Panc1 (cell line): ENCODE measurements around the gene ASCL2. TPM values are rescaled to one million over a fixed set of nuclear protein-coding genes. Genes with fewer than 3 reads are reported as not detected.
A peak's percentile ranks its signal among the peaks of the same experiment; 100 is the strongest.

Experiments used
- ATAC-seq: fragments of 200-7000 bp; cut with Tn5 transposase; 2 replicates; pipeline ENCODE4 v1.9.1; 2020; ENCODE audit warnings: mild to moderate bottlenecking, moderate library complexity
- BruUV-seq: library from RNA; stranded (reverse); fragments of 400-500 nt; replicated peaks from 2 replicates; lab custom pipeline; 2021; lab: Mats Ljungman, UMichigan
- CTCF ChIA-PET: fragments of 300-600 bp; sonication (Branson Sonifier 250); formaldehyde crosslinking; loops from one replicate; lab custom pipeline; 2022; ENCODE audit warnings: antibody characterized with exemption; lab: Charles Lee
- POLR2A ChIA-PET: fragments of 300-600 bp; sonication (Branson Sonifier 250); formaldehyde crosslinking; loops from one replicate; lab custom pipeline; 2022; ENCODE audit warnings: antibody characterized with exemption; lab: Charles Lee
- DNase-seq: peaks from one replicate; pipeline ENCODE4 v3.0.0-alpha.2; 2010; ENCODE audit warnings: low read depth, low spot score
- H3K27ac ChIP-seq: 2 replicates; pipeline ENCODE4 v1.5.1; 2011; ENCODE audit warnings: mild to moderate bottlenecking, low read length, inconsistent platforms
- H3K27me3 ChIP-seq: fragments of 200-500 bp; sonication (Bioruptor generic); 2 replicates; pipeline ENCODE4 v1.6.0; 2014; ENCODE audit warnings: low read length, inconsistent platforms; ENCODE audit not compliant: control insufficient read depth, insufficient read depth
- H3K36me3 ChIP-seq: fragments of 200-500 bp; sonication (Bioruptor generic); 2 replicates; pipeline ENCODE4 v1.5.1; 2014; ENCODE audit warnings: inconsistent platforms, mild to moderate bottlenecking, low read length, moderate library complexity; ENCODE audit not compliant: control insufficient read depth, insufficient read depth
- H3K4me1 ChIP-seq: 2 replicates; pipeline ENCODE4 v1.5.1; 2011; ENCODE audit warnings: inconsistent platforms, mild to moderate bottlenecking, low read length, moderate library complexity; ENCODE audit not compliant: control insufficient read depth, insufficient read depth
- H3K4me3 ChIP-seq, 2 experiments: 2 replicates each; pipeline ENCODE4 v1.5.1; 2011 to 2012; ENCODE audit warnings: low read depth in 2 of 2, low read length in 2 of 2, mild to moderate bottlenecking in 2 of 2, inconsistent platforms in 1 of 2, moderate library complexity in 1 of 2
- H3K9me3 ChIP-seq: fragments of 200-500 bp; sonication (Bioruptor generic); 2 replicates; pipeline ENCODE4 v1.5.1; 2014; ENCODE audit warnings: low read depth, mild to moderate bottlenecking, inconsistent platforms, low read length, moderate library complexity; ENCODE audit not compliant: control insufficient read depth, insufficient read depth
- POLR2AphosphoS5 ChIP-seq: IDR thresholded peaks from 2 replicates; pipeline ENCODE4 v1.6.1; 2012; ENCODE audit warnings: mild to moderate bottlenecking, low read depth, low read length, moderate library complexity
- SIN3A ChIP-seq: IDR thresholded peaks from 2 replicates; pipeline ENCODE4 v1.6.1; 2012; ENCODE audit warnings: low read depth, mild to moderate bottlenecking, low read length, moderate library complexity, borderline replicate concordance; ENCODE audit not compliant: insufficient read depth
- TCF7L2 ChIP-seq: IDR thresholded peaks from 2 replicates; pipeline ENCODE4 v1.6.1; 2011; ENCODE audit warnings: mild to moderate bottlenecking, low read depth, low read length, inconsistent platforms
- in situ Hi-C: cut with HindIII; loops from 2 replicates; pipeline ENCODE4 v1.10.0; 2016; ENCODE audit warnings: low sequenced_read_pairs, low pct_unique_long_range_greater_than_20kb
- intact Hi-C: fragments of 100-400 bp; cut with micrococcal nuclease; formaldehyde crosslinking; loops from one replicate; pipeline ENCODE4 v1.10.0; 2022; ENCODE audit not compliant: unreplicated experiment
- total RNA-seq: library from RNA; stranded (reverse); gene quantifications from one replicate; pipeline ENCODE4 v1.2.1, GENCODE V29; 2021; ENCODE audit not compliant: unreplicated experiment
- TF ChIP-seq, protein P1 (sequence below), 2 experiments: IDR thresholded peaks; 2 replicates each; pipeline ENCODE4 v1.6.1; 2011 to 2012; ENCODE audit warnings: low read depth in 2 of 2, control low read depth in 1 of 2, low read length in 1 of 2, mild to moderate bottlenecking in 1 of 2, moderate library complexity in 1 of 2; ENCODE audit not compliant: insufficient read depth in 1 of 2
- TF ChIP-seq, protein P2 (sequence below): fragments of 450-650 bp; IDR thresholded peaks from 2 replicates; pipeline ENCODE4 v1.5.1; 2017; ENCODE audit warnings: mild to moderate bottlenecking

Gene ASCL2
- total RNA-seq, 1 experiment from 2014 or later, result not detected

DNA sequence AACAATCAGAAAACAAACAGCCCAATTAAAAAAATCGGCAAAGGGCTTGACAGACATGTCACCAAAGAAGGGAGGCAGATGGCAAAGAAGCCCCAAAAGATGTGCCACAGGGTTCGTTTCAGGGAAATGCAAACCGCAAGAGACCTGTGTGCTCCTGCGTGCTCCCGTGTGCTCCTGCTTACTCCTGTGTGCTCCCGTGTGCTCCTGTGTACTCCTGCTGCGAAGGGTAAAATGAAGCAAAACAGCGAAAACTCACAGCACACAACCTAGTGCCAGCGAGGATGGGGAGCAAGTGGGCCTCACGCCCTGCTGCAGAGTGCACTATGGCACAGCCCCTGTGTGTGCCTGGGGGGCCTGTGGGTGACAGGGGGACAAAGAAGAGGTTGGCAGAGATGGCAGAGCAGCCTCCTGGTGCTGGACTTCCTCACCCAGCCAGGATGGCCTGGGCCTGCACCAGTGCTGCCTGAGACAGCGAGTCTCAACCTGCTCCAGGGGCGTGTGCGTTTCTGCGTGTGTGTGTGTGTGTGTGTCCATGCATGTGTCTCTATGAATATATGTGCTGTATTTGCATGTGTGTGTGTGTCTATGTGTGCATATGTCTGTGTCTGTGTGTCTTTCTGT lies 14.0 kb downstream of the ASCL2 start:
- Histone ChIP-seq H3K36me3 (no peaks in the 10 kb centered on the region), H3K27ac (no peak overlapping the region), H3K4me1 (no peaks in the 10 kb centered on the region), H3K27me3 (no peaks in the 10 kb centered on the region), H3K9me3 (no peaks in the 10 kb centered on the region), H3K4me3 (no peak overlapping the region)
- no peak for DNase-seq
- no TSS peak for BruUV-seq
- CTCF ChIA-PET, result no interaction called here
- TF ChIP-seq POLR2AphosphoS5, result no peak
- in situ Hi-C loops (no loop called here), intact Hi-C loops (no loop called here)
- ATAC-seq, result 0 out of 2 replicates have a peak, but pooled peaks have one; percentile 29
- POLR2A ChIA-PET, result no interaction called here

DNA sequence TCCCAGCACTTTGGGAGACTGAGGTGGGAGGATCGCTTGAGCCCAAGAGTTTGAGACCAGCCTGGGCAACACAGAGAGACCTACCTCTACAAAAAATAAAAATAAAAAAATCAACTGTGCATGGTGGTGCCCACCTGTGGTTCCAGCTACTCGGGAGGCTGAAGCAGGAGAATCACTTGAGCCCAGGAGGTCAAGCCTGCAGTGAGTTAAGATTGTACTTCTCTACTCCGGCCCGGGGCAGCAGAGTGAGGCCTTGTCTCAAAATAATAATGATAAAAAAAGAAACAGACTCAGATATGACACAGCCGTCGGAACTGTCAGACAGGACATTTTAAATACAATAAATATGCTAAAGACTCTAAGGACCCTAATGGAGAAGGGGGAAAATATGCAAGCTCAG lies 18.4 kb downstream of the ASCL2 start:
- Histone ChIP-seq H3K36me3 (no peaks in the 10 kb centered on the region), H3K27ac (no peak overlapping the region), H3K27me3 (no peaks in the 10 kb centered on the region; the same call in 1 of the 2 replicates), H3K9me3 (no peaks in the 10 kb centered on the region), H3K4me3 (no peak overlapping the region), H3K4me1 (no peaks in the 10 kb centered on the region)
- in situ Hi-C loops (no loop called here), intact Hi-C loops (no loop called here)
- no peak for TF ChIP-seq TCF7L2
- TF ChIP-seq, protein P1, sequence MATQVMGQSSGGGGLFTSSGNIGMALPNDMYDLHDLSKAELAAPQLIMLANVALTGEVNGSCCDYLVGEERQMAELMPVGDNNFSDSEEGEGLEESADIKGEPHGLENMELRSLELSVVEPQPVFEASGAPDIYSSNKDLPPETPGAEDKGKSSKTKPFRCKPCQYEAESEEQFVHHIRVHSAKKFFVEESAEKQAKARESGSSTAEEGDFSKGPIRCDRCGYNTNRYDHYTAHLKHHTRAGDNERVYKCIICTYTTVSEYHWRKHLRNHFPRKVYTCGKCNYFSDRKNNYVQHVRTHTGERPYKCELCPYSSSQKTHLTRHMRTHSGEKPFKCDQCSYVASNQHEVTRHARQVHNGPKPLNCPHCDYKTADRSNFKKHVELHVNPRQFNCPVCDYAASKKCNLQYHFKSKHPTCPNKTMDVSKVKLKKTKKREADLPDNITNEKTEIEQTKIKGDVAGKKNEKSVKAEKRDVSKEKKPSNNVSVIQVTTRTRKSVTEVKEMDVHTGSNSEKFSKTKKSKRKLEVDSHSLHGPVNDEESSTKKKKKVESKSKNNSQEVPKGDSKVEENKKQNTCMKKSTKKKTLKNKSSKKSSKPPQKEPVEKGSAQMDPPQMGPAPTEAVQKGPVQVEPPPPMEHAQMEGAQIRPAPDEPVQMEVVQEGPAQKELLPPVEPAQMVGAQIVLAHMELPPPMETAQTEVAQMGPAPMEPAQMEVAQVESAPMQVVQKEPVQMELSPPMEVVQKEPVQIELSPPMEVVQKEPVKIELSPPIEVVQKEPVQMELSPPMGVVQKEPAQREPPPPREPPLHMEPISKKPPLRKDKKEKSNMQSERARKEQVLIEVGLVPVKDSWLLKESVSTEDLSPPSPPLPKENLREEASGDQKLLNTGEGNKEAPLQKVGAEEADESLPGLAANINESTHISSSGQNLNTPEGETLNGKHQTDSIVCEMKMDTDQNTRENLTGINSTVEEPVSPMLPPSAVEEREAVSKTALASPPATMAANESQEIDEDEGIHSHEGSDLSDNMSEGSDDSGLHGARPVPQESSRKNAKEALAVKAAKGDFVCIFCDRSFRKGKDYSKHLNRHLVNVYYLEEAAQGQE (IDR thresholded peaks at IDR 0.05; ENCODE audit: insufficient read depth in 1 of 2, low read depth in 2 of 2, low read length in 1 of 2), result no peak
- TF ChIP-seq SIN3A, result no peak
- TF ChIP-seq POLR2AphosphoS5, result no peak
- TF ChIP-seq, protein P2, sequence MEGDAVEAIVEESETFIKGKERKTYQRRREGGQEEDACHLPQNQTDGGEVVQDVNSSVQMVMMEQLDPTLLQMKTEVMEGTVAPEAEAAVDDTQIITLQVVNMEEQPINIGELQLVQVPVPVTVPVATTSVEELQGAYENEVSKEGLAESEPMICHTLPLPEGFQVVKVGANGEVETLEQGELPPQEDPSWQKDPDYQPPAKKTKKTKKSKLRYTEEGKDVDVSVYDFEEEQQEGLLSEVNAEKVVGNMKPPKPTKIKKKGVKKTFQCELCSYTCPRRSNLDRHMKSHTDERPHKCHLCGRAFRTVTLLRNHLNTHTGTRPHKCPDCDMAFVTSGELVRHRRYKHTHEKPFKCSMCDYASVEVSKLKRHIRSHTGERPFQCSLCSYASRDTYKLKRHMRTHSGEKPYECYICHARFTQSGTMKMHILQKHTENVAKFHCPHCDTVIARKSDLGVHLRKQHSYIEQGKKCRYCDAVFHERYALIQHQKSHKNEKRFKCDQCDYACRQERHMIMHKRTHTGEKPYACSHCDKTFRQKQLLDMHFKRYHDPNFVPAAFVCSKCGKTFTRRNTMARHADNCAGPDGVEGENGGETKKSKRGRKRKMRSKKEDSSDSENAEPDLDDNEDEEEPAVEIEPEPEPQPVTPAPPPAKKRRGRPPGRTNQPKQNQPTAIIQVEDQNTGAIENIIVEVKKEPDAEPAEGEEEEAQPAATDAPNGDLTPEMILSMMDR, result no peak
- BruUV-seq, result no TSS peak
- no peak for ATAC-seq
- POLR2A ChIA-PET, result no interaction called here
- CTCF ChIA-PET, result interaction anchor here (0.6 kb wide), 1 partner anchor 28 kb away, joined by 10 read pairs; no protein-coding TSS in a partner anchor
- no peak for DNase-seq

DNA sequence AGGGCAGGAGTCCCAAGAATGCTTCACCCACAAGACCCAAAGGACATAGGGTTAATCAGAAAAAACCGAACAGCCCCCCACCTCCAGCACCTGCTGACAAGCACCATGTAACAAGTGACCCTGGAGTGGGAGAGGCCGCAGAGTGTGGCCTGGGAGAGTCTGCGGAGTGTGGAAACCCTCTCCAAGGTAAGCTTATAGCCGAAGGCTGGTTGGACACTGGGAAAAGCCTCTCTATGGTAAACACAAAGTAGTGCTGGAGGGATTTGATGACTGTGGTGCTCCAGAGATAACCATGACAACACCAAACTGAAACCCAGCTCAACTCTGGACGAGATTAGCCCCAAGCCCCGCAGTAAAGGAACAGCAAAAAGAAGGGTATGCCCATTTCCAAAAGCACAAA lies 19.2 kb downstream of the ASCL2 start:
- no peaks in the 10 kb centered on the region for H3K36me3 ChIP-seq
- ATAC-seq (peak; percentile 35; the same call in 1 of the 2 replicates), DNase-seq (no peak)
- no peaks in the 10 kb centered on the region; the same call in 1 of the 2 replicates for H3K27me3 ChIP-seq
- in situ Hi-C loops (no loop called here), intact Hi-C loops (no loop called here)
- ChIA-PET POLR2A (no interaction called here), CTCF (interaction anchor here (0.6 to 1.5 kb wide), 2 partner anchors 127 to 170 kb away, joined by 4 to 5 read pairs; no protein-coding TSS in a partner anchor)
- TF ChIP-seq POLR2AphosphoS5 (no peak), TCF7L2 (no peak), SIN3A (no peak)
- TF ChIP-seq, protein P2, result no peak
- TF ChIP-seq, protein P1 (IDR thresholded peaks at IDR 0.05; ENCODE audit: insufficient read depth in 1 of 2, low read depth in 2 of 2, low read length in 1 of 2), result no peak
- no peak overlapping the region for H3K27ac ChIP-seq
- no peak overlapping the region for H3K4me3 ChIP-seq
- H3K4me1 ChIP-seq, result no peaks in the 10 kb centered on the region
- no TSS peak for BruUV-seq
- H3K9me3 ChIP-seq, result no peaks in the 10 kb centered on the region
